ENCODE measurements around the gene RFX3. TPM values are rescaled to one million over a fixed set of nuclear protein-coding genes. Genes with fewer than 3 reads are reported as not detected.

Gene RFX3
- total RNA-seq, 1 experiment from 2014 or later = 9.9 TPM

- H2BK12ac ChIP-seq (ENCODE audit: insufficient read length, low read depth, low read length) = no peak overlapping the region
- no peaks in the 10 kb centered on the region for H3K9me3 ChIP-seq (ENCODE audit: control insufficient read depth, low read depth, low read length)
- H4K5ac ChIP-seq (ENCODE audit: insufficient read length, low read depth, low read length) = no peak overlapping the region
- no peak overlapping the region for H3K56ac ChIP-seq (ENCODE audit: insufficient read length, low read depth, low read length)
- no peaks in the 10 kb centered on the region for H3K4me1 Mint-ChIP-seq
- H3K4me1 ChIP-seq (ENCODE audit: insufficient read depth, low read length) = no peaks in the 10 kb centered on the region
- no peak overlapping the region for H3K23ac ChIP-seq (ENCODE audit: insufficient read length, low read depth, low read length)
- no peak for TF ChIP-seq CTCF (conservative IDR thresholded peaks at IDR 0.05)
- WGBS (ENCODE audit: extremely low coverage, insufficient read length, low lambda C conversion rate) = no CpG with 5 or more reads among the region's 1 CpG
- H3K9me3 Mint-ChIP-seq = no peaks in the 10 kb centered on the region
- no peak overlapping the region for H4K8ac ChIP-seq (replicated peaks; ENCODE audit: insufficient read length, low read depth, low read length)
- H3K27ac ChIP-seq (ENCODE audit: insufficient read length, low read depth, low read length) = no peak overlapping the region
- H2AK5ac ChIP-seq (ENCODE audit: insufficient read length, low read length) = no peak overlapping the region
- H3K4me2 ChIP-seq (ENCODE audit: insufficient read depth, insufficient read length, low read length) = no peak overlapping the region
- H3K27me3 ChIP-seq (ENCODE audit: insufficient read depth, low read length) = no peaks in the 10 kb centered on the region
- H3K79me2 ChIP-seq (ENCODE audit: insufficient read depth, low read length) = no peaks in the 10 kb centered on the region
- H3K4ac ChIP-seq (ENCODE audit: low read depth, low read length) = no peak overlapping the region
- no peak overlapping the region for H4K91ac ChIP-seq (ENCODE audit: insufficient read length, low read depth, low read length)
- no peak for DNase-seq
- no peaks in the 10 kb centered on the region for H3K23me2 ChIP-seq (ENCODE audit: insufficient read length, low read depth, low read length, poor library complexity, severe bottlenecking)
- no peak overlapping the region for H3K18ac ChIP-seq (ENCODE audit: insufficient read length, low read depth, low read length)
- H2BK120ac ChIP-seq (ENCODE audit: low read depth, low read length, poor library complexity, severe bottlenecking) = no peak overlapping the region
- no peaks in the 10 kb centered on the region for H3K79me1 ChIP-seq (ENCODE audit: insufficient read depth, low read depth, low read length, poor library complexity, severe bottlenecking)
- H2BK5ac ChIP-seq (ENCODE audit: insufficient read length, low read length) = no peak overlapping the region
- H3K27me3 Mint-ChIP-seq (ENCODE audit: low read depth) = no peaks in the 10 kb centered on the region
- no peak overlapping the region for H2BK20ac ChIP-seq (ENCODE audit: low read depth, low read length, poor library complexity, severe bottlenecking)
- H4K20me1 ChIP-seq (ENCODE audit: control insufficient read depth, insufficient read depth, insufficient read length) = no peaks in the 10 kb centered on the region
- no peak overlapping the region for H3K27ac Mint-ChIP-seq
- H3K14ac ChIP-seq (ENCODE audit: insufficient read depth, low read length) = no peak overlapping the region
- no peak overlapping the region for H2AFZ ChIP-seq (ENCODE audit: low read length)
- H3T11ph ChIP-seq (ENCODE audit: low read length) = no peak overlapping the region
- H3K4me3 Mint-ChIP-seq = no peak overlapping the region
- no peak overlapping the region for H3K9ac ChIP-seq (ENCODE audit: extremely low read depth, insufficient read length, low read length)
- no peaks in the 10 kb centered on the region for H3K36me3 Mint-ChIP-seq (ENCODE audit: insufficient read depth in 1 of 3, low read depth in 3 of 3)
- no peak overlapping the region for H2BK15ac ChIP-seq (ENCODE audit: low read depth, low read length)
Measured at GRCh38 chr9:3409453-3409852, 116.3 kb downstream of the RFX3 start.

Data from H9 (cell line).